Ecto neural progenitor cell (in vitro differentiated cells): ENCODE data around the gene SRRD.

Experiments used
- DNase-seq: peaks from one replicate; pipeline ENCODE4 v3.0.0-alpha.2; 2018; ENCODE audit warnings: low spot score

The SRRD gene

DNA sequence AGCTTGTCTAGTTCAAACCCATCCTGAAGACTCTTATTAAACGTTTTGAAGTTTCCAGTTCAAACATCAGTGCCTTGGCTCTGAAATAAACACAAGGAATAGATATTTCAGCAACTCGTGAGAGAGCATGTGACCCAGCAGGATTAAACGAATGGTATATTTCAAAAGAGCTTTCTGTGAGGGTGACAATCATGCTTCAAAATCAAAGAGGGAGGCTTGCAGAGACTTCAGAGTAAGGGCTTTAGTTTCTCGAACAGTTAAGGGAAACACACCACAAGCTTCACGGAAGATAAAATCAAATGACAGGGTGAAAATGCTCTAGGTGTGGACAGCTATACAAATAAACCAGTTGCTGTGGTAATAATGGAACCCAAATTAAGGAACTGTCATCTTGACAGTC lies 1.5 kb upstream of the SRRD start:
- DNase-seq: no peak

DNA sequence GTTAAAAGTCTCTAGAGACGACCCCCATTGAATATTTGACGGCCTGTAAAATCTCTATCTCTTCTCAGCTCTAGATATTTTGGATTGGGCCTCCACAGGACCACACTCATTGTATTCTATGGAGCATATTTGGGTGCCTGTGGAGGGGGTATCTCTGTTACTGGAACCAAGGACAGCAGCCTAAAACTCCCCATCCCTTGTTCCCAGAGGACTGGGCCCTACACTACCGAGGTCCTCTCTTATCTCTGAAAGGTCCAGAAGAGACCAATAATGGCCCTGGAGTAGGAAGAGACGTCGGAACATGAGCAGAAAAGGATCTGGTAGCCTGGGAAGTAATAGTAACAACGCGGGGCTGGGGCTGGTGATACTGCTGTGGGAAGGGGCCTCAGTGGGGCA lies 636 bp upstream of the SRRD start:
- no peak for DNase-seq

DNA sequence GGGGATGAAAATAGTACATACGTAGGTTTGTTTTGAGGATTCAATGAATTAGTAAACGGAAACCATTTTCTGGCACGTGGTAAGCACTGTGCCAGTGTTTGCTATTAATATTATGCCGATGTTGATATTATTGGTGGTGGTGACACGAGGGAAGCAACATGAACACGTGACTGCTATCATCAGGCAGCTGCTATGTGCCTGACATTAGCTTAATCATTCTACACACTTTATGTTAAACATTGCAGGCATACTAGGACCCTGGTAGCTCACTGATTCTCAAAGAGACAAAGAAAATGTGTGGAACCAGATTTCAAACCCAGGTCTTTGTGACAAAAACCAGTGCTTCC lies 656 bp downstream of the SRRD start:
- DNase-seq: no peak

DNA sequence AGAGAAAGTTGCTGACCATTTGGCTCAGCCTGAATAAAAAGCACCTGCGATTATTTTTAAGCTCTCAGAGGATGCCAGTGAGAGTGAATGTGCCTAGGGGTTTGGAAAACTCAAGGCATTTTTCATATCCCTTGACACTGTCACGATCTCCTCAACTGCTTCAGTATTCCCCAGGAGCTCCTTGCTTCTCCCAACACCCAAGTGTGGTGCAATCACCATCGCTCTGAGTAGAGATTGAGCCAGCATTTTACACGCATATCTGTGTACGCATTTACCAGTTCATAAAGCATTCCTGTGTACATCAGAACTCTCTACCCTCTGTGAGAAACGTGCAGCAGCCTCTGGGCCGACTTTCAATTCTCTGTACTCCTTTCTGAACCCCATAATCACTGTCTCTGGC lies 1.3 kb downstream of the SRRD start:
- DNase-seq: no peak

DNA sequence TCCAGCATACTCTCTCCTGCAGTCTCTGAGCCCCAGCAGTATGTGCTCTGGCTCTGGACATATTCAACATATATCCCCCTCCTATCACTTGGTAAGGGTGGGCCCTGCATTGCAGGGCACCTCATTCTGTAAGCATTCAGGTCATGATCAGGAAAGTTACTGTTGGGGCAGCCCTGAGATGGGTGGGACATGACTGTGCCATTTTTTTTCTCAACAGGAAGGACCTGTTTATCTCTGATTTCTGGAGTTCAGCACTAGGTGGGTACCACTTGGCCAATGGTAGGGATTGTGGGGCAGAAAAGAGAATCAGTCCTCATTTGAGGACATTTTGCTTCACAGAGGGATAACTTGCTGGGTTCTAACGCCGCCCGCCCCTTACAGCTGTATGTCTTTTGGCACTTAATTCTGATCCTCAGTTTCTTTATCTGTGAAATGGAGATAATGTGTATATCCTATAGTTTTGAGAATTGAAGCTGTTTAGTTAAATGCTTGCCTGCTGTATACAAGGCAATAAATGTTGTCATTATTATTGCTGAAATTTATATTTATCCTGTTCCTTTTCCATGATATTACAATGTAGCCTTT lies 2.2 kb downstream of the SRRD start:
- DNase-seq: no peak

DNA sequence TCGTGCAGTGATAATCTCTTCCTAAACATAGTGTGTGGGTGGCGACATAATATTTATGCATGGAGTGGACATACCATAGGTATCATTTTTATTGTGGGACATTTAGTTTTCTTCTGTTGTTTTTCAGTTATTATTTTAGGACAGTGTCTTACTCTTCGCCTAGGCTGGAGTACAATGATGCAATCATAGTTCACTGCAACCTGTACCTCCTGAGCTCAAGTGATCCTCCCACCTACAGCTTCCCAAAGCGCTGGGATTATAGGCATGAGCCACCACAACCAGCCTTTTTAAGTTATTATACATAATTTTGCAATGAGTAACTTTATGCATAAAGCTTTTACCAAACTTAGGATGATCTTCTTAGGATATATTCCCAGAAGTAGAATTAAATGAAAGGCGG lies 2.7 kb downstream of the SRRD start:
- DNase-seq: no peak

DNA sequence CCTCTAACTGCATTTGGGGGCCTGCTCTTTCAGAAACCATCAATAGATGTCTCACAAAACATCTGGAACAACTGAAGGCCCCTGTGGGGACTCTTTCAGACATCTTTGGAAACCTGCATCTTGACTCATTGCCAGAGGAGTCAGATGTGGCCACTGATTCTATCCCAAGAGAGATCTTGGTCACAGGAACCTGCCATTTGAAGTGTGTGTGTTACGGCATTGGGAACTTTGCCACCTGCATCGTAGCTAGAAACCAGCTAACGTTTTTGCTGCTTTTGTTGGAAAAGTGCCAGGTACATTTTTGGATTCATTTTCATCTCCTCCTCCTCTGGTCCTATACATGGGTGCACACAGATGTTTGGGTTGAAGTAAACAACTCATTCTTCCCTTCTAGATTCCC lies 4.3 kb downstream of the SRRD start:
- no peak for DNase-seq

DNA sequence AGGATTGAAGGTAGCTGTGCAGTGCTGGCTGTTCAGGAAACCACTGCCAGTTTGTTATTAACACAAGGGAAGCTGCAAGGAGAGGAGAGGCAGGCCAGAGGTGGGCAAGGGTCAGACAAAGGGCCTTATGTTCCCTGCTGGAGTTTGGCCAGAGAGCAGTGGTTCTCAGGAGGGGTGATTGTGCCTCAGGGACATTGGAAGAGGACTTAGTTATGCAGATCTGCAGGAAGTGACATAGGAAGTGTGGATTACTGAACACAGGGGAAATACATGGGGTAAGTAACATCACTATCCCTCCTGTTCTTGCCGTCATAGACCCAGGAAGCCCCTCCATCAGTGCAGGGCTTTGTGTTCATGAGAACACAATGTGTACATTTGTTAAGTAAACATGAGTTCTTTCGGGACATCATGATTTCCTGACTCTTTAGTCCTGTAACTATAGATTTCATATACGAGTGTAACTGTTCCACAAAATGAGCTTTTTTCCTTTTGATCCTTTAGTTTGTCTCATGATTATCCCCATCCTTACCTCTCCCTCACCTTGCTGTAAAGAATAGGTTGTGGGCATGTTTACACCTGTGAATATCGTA lies 5.9 kb downstream of the SRRD start:
- no peak for DNase-seq

DNA sequence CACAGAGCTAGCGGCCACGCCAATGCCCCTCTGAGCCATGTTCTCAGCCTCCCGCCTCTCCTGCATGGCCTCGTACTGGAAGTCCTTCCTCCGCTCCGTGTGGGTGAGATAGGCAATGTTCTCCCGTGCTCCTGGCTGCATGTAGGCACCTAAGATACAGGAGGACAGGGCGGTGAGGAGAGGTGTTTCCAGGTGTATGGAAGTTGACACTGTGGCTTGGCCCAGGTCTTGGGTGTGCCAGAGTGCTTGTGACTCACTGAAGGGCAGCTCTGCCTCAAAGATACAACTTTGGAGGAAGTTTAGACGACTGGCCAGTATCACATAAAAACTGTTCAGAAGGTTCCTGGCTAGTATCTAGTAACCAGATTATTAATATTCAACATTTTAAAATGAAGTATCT lies 8.5 kb downstream of the SRRD start:
- DNase-seq: no peak

DNA sequence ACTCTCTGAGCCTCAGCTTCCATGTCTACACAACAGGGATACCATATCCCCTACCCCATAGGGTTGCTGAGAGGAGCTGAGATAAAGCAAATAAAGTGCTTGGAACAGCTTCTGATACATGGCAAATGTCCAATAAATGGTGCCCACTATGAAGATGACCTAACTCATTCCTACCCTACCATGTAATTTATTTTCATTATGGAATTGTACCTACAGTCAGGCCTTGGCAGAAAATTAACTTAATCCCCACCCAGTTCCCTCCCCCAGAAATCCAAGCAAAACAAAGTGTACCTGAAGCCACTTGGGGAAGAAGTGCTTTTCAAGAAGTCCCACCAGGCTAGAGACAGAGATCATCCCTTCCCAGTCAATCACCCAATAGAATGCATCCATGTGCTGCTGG lies 10.8 kb downstream of the SRRD start:
- no peak for DNase-seq

DNA sequence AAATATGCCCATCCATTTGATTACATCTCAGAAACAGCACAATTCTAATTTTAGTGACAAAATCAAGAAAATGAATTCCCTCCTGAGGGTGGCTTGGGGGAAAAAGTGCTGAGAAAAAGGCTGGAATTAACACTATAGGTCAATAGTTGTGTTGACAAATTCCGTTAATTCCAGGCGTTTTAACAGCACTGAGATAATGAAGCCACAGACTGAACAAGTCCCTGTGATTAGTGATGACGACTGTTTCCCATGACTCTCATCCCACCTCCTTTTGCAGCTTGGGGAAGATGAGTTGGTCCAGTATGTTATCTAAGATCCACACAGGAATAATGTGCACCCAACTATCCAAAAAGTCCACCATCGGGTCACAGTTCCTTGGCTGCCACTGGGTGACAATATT lies 12.8 kb downstream of the SRRD start:
- no peak for DNase-seq

DNA sequence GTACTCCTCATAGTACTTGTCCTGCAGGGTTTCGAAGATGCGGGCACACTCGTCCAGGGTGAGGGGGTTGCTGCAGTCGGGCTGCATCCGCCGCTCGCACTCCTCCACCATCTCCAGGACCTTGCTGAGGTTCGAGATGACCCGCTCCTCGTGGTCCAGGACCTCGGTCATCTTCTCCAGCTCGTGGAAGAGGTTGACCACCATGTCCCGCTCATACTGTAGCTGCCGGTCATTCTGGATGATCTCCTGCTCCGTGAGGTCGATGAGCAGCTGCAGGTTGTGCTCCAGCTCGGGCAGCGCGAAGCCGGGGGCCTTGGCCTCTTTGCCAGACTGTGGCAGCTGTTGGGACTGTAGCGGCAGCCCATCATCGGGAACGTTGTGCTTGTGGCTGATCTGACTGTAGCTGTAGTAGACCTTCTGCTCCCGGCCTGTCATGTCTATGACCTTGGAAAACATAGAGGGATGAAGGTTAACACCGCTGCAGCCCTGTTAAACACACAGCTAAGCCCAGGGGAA lies 15.6 kb downstream of the SRRD start:
- DNase-seq: no peak

DNA sequence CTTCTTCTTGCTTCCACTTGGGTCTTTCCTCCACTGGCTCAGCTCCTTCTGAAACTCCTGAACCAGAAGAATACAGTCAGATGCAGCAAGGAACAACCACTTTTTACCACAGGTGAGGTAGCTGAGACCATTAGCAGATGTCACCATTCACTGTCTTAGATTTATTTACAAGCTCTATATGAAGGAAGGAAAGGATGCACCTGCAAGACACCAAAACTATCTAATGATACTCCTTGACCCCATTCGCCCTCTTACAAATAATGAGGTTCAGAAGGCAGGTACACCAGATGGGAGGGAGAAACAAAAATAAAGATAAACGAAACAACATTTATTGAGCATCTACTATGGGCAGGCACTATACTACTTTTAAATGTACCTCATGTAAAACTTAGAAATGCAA lies 18.3 kb downstream of the SRRD start:
- no peak for DNase-seq

DNA sequence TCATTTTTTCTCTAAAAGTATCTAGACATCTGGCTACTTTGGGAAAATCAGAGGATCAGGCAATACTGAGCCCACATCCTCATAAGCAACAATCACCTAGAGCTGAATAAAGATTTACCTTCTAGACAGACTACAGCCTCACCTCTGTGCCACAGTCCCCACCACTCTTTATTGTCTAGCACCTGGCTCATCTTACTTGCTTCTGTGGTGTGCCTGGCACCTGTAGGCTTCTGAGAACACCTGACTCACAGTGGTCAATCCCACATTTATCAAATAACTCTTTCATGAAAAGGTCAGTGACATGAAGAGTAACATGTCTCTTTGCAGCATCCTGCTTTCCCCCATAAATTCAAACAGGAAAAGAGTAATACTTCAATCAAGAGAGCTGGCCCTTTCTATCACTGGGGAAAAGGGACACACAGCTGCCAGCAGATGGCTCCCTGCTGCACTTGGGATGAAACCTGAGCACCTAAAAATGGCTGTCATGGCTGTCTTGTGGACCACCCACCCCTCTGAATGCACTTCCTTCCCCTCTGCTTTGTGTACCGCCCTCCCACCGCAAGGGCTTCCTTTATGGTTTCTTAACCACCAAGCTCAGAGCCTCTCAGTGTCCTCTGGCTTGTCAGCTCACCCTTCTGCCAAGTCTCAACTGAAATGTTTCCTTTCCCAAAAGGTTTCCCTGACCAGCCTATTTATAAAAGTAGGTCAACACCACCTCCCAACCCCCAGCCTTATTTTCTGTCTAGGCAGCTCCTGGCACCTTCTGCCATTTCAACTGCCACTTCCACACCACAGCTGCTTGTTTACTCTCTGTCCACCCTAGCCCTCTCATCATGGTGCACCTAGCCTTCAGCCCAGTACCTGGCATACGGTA lies 19.2 kb downstream of the SRRD start:
- DNase-seq: peak; percentile 64

DNA sequence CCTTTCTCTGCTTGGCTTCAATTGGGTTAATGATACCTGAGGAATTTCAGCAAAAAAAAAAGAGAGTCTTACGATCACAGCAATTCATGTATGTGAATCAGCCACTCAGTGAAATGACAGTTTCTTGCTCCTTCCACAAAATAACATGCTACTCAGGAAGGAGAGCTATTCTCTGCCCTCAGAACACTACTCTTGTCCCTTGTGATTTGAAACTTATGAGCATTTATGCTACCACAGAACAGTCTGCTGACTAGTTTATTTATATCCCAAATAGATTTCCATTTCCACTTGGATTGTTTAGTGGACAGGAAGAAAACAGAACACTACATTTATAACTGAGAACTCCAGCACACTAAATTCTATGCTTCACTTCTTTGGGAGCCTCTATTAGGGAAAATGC lies 20.1 kb downstream of the SRRD start:
- DNase-seq: no peak

DNA sequence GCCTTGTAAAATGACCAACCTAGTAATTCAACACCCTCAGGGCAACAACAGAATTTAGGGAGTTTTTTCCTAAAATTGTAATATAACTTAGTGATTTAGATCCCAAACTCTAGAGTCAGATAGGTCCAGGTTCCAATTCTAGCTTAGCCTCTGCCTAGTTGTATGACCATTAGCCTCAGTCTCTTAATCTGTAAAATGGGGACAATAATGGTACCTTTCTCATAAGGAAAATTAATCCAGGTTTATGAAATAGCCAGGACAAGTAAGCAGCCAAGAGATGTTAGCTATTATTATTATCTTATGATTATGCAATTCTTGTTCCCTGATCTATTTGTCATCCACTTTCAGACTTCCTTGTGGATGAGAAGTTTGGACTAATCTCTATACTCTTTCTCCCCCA lies 24.5 kb downstream of the SRRD start:
- no peak for DNase-seq

DNA sequence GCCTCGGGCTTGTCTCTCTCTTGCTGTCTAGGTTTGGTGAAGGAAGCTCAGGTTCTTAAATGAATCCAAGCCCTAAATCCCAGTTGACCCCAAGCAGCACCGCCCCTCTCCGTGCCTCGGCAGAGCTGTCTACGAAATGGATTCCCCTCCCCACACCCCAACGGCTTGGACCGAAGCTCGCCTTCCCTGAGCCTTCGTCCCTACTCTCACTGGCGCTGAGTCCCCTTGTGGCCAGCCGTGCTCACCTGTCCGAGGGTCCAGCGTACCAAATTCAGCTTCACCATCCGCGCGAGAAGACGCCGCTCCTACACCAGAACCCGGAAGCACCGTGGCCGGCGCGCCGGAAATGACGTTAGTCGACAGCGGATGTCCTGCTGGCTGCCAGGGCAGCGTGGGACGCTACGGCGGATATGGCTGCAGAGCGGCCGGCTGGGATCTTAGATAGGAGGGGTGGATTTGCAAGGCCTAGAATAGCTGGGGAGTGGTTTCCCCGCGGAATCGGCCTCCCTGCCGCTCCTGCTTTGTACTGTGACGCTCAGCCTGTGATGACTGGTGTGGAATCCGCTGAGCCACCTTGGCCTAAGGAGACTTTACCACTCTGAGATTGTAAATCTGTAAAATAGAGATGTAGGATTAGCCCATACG lies 28.6 kb downstream of the SRRD start, which contains the start of gene TFIP11:
TFIP11 (minus strand) TSS at position 325 of the 645 bp plus-strand sequence. CDS start 2,201 bp downstream, outside the sequence.
- DNase-seq: peak; percentile 97

DNA sequence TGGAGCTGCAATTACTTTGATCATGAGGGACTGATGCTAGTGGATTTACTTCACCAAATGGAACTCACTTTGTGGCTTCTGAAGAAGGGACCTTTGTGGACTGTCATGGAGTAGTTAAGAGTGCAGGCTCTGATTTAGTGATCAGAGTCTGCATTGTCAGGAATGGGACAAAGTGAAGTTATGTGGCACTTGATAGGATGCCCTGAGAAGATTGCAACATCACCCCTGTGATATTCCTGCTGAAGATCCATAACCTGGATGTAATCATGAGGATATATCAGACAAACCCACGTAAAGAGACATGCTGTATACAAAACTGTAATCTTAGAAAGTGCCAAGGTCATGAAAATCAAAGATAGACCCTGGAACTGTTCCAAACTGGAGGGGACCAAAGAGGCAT lies 30.2 kb downstream of the SRRD start:
- DNase-seq: no peak

DNA sequence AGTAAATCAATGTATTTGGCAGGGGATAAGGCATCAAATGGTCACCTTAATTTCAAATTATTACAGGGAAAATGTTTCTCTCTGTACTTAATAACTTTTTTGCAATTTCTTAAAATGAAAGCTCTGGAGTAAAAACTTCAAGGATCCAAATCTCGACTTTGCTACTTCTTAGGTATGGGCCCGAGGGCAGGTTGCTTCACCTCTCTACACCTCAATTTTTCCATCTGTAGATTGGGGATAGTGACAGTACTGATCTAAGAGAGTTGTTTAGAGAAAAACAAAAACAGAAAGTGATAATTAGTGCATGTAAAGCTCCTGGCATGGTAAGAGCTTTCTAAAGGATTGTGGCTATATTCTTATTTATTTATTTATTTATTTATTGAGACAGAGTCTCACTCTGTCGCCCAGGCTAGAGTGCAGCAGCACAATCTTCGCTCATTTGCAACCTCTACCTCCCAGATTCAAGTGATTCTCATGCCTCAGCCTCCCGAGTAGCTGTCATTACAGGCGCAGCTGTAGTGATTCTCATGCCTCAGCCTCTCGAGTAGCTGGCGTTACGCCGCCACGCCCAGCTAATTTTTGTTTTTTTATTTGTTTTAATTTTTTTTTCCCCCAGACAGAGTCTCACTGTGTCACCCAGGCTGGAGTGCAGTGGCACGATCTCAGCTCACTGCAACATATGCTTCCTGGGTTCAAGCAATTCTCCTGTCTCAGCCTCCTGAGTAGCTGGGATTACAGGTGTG lies 30.9 kb downstream of the SRRD start:
- no peak for DNase-seq

DNA sequence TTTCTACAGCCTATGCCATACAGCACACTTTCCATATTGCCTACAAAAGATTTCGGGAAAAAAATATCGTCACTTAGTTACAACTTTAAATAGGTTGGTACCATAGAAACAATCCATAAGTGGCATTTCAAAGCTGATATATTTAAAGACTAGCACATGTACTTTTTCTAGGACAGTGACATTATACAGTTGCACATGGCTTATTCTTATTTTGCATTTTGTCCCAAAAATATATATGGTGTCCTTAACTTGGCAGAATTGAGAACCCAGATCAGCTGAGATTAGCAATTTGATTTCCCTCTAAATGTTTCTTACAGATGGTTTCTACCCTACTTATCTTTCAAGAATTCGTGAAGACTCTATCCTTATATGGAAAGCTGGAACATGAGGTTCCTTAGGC lies 32.3 kb downstream of the SRRD start:
- DNase-seq: no peak

DNA sequence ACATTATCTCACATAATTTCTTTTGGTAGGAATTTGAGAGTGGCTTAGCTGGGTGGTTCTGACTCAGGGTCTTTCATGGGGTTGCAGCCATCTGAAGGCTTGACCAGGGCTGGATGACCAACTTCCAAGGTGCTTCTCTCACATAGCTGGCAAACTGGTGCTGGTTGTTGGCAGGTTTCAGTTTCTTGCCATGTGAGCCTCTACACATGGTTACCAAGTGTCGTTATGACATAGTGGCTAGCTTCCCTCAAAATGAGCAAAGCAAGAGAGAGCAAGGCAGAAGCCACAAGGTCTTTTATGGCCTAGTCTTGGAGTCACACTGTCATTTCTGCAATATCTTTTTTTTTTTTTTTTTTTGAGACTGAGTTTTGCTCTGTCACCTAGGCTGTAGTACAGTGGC lies 32.8 kb downstream of the SRRD start:
- no peak for DNase-seq

DNA sequence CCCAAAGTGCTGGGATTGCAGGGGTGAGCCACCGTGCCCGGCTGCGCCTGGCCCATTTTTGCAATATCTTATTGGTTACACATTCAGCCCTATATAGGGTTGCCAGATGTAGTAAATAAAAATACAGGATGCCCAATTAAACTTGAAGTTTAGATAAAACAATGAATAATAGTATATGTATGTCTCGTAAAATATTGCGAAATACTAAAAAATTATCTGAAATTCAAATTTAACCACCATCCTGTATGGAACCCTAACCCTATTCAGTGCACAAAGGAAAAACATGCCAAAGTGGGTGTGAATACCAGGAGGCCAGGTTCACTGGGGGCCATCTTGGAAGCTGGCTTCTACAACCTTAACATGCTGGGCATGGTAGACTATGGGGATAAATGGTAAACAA lies 33.8 kb downstream of the SRRD start:
- no peak for DNase-seq
